ENCODE measurements around the gene REEP6.

REEP6 gene

DNA sequence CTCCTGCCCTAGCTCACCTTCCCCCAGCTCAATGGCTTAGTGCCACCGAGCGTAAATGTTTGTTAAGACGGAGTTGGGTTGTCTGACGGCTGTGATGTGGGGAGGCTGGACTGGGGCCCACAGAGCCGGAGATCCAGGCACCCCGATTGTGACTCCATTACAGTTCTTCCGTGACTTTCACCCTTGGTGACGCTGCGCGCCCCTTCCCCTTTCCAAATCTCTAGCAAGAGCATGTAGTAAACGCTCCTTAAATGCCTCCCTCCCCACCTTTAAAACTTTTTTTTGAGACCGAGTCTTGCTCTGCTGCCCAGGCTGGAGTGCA, 829 bp downstream of the REEP6 start:
- TF ChIP-seq, protein P1, sequence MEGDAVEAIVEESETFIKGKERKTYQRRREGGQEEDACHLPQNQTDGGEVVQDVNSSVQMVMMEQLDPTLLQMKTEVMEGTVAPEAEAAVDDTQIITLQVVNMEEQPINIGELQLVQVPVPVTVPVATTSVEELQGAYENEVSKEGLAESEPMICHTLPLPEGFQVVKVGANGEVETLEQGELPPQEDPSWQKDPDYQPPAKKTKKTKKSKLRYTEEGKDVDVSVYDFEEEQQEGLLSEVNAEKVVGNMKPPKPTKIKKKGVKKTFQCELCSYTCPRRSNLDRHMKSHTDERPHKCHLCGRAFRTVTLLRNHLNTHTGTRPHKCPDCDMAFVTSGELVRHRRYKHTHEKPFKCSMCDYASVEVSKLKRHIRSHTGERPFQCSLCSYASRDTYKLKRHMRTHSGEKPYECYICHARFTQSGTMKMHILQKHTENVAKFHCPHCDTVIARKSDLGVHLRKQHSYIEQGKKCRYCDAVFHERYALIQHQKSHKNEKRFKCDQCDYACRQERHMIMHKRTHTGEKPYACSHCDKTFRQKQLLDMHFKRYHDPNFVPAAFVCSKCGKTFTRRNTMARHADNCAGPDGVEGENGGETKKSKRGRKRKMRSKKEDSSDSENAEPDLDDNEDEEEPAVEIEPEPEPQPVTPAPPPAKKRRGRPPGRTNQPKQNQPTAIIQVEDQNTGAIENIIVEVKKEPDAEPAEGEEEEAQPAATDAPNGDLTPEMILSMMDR (IDR thresholded peaks at IDR 0.05; ENCODE audit: insufficient read depth, low read length, poor library complexity, severe bottlenecking) = no peak
- Histone ChIP-seq H3K36me3 (ENCODE audit: control insufficient read depth, insufficient read depth, low read length) (no peaks in the 10 kb centered on the region), H3K4me3 (replicated peaks; ENCODE audit: low read depth, low read length) (no peak overlapping the region), H3K27me3 (replicated peaks; ENCODE audit: control insufficient read depth, insufficient read depth, low read length) (no peaks in the 10 kb centered on the region; the same call in 1 of the 2 replicates)
- DNase-seq (ENCODE audit: extremely low read depth, insufficient read length) = no peak

DNA sequence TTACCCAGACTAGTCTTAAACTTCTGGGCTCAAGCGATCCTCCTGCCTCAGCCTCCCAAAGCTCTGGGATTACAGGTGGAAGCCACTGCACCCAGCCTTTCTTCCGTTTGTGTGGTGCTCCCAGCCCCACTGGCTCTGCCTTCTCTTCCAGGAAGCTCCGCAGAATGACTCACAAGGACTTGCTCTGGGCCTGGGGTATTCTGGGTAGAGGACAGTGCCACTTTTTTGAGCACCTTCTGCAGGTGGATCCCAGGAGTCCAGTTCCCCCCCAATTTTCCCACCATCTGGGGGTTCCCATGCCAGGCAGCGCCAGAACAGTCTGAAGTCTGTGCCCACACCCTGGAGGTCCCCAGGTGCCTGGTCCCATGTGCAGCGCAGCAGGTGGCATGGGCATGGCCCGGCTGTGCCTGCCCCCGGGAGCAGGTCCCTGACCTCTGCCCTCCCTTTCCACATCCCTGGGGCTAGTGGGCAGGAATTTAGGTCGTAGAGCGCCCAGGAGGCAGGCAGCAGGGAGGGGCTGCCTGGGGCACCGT, 1.6 kb downstream of the REEP6 start:
- DNase-seq (ENCODE audit: extremely low read depth, insufficient read length) = no peak
- TF ChIP-seq, protein P1 (IDR thresholded peaks at IDR 0.05; ENCODE audit: insufficient read depth, low read length, poor library complexity, severe bottlenecking) = no peak
- Histone ChIP-seq H3K27me3 (replicated peaks; ENCODE audit: control insufficient read depth, insufficient read depth, low read length) (no peaks in the 10 kb centered on the region; the same call in 1 of the 2 replicates), H3K4me3 (replicated peaks; ENCODE audit: low read depth, low read length) (no peak overlapping the region), H3K36me3 (ENCODE audit: control insufficient read depth, insufficient read depth, low read length) (no peaks in the 10 kb centered on the region)

DNA sequence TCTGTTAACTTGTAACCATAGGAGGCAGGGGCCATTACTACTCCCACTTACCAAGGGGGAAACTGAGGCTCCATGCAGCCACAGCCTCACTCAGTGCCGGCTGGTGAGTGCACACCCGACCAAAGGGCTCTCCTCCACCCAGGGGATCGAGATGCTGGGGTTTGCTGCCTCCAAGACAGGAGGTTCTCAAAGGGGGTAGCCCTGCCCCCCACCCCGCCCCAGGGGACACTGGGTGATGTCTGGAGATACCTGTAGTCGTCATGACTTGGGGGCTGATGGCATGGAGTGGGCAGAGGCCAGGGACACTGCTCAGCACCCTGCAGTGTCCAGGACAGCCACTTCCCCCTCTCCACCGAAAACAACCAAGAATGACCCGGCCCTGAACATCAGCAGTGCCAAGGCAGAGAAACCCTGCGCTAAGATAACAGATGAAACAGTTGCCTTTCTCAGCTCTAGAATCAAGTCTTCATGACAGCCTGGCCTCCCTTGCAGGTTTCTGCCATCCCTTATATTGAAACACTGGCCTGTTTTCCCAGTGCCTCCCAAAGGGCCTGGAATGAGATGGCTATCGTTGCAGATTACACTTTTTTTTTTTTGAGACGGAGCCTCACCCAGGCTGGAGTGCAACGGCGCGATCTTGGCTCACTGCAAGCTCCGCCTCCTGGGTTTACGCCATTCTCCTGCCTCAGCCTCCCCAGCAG, 3.3 kb downstream of the REEP6 start:
- Histone ChIP-seq H3K4me3 (replicated peaks; ENCODE audit: low read depth, low read length) (no peak overlapping the region), H3K36me3 (ENCODE audit: control insufficient read depth, insufficient read depth, low read length) (no peaks in the 10 kb centered on the region), H3K27me3 (replicated peaks; ENCODE audit: control insufficient read depth, insufficient read depth, low read length) (no peaks in the 10 kb centered on the region; the same call in 1 of the 2 replicates)
- TF ChIP-seq, protein P1 (IDR thresholded peaks at IDR 0.05; ENCODE audit: insufficient read depth, low read length, poor library complexity, severe bottlenecking) = no peak
- DNase-seq (ENCODE audit: extremely low read depth, insufficient read length) = no peak

DNA sequence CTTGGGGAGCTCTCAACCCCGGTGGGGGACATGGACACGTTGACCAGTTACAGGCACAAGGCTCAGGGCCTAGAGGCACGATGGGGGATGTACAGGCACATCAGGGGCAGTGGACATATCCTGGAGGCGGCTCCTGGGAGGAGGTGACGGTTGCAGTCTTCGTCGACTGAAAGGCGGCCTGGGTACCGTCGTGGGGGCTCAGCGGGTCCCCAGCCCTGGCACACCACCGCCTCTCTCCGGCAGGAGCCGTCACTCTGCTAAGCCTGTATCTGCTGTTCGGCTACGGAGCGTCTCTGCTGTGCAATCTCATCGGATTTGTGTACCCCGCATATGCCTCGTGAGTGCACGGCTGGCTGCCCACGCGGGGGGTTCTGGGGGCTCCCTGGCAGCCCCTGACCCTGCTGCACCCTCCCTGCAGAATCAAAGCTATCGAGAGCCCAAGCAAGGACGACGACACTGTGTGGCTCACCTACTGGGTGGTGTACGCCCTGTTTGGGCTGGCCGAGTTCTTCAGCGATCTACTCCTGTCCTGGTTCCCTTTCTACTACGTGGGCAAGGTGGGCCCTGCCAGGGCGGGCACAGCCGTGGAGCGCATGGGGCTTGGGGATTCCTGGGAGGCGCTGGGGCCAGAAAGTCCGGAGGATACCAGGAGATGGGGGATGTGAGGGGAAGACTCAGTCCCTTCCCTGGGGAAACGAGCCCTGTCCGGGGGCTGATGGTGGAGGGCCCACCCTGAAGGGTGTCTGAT, 4.2 kb downstream of the REEP6 start:
- TF ChIP-seq, protein P1 (IDR thresholded peaks at IDR 0.05; ENCODE audit: insufficient read depth, low read length, poor library complexity, severe bottlenecking) = no peak
- no peaks in the 10 kb centered on the region for H3K36me3 ChIP-seq (ENCODE audit: control insufficient read depth, insufficient read depth, low read length)
- no peak overlapping the region for H3K4me3 ChIP-seq (replicated peaks; ENCODE audit: low read depth, low read length)
- no peak for DNase-seq (ENCODE audit: extremely low read depth, insufficient read length)
- no peaks in the 10 kb centered on the region; the same call in 1 of the 2 replicates for H3K27me3 ChIP-seq (replicated peaks; ENCODE audit: control insufficient read depth, insufficient read depth, low read length)

DNA sequence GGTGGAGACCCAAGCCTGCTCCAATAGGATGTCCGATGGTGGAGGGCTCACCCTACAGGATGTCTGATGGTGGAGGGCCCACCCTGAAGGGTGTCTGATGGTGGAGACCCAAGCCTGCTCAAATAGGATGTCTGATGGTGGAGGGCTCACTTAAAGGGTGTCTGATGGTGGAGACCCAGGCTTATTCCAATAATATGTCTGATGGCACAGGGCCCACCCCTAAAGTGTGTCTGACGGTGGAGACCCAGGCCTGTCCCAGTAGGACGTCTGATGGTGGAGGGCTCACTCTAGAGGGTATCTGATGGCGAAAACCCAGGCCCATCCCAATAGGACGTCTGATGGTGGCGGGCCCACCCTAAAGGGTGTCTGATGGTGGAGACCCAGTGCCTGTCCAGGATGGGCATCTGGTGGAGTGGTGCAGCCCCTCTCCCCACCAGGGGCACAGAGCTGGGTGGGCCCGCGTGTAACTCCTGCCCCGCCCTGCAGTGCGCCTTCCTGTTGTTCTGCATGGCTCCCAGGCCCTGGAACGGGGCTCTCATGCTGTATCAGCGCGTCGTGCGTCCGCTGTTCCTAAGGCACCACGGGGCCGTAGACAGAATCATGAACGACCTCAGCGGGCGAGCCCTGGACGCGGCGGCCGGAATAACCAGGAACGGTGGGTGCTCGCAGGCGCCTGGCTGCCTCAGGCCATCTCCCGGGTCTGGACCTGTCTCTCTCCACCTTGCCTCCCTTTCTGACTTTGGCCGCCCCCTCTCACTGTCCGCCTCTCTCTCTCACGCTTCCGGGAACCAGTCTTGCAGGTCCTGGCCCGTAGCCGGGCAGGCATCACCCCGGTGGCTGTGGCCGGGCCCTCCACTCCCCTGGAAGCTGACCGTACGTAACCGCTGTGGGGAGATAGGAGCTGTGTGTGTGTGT, 5.1 kb downstream of the REEP6 start:
- DNase-seq (ENCODE audit: extremely low read depth, insufficient read length) = no peak
- TF ChIP-seq, protein P1 (IDR thresholded peaks at IDR 0.05; ENCODE audit: insufficient read depth, low read length, poor library complexity, severe bottlenecking) = no peak
- H3K36me3 ChIP-seq (ENCODE audit: control insufficient read depth, insufficient read depth, low read length) = no peaks in the 10 kb centered on the region
- no peaks in the 10 kb centered on the region; the same call in 1 of the 2 replicates for H3K27me3 ChIP-seq (replicated peaks; ENCODE audit: control insufficient read depth, insufficient read depth, low read length)
- H3K4me3 ChIP-seq (replicated peaks; ENCODE audit: low read depth, low read length) = no peak overlapping the region
